HUDEP-2 (cell line): ENCODE results near the gene DIAPH3.

Source experiments
- DNase-seq, 76 experiments: peaks; one replicate each; lab custom pipeline; 2025; ENCODE audit not compliant: unreplicated experiment in 76 of 76; lab: John Stamatoyannopoulos, UW

Gene DIAPH3

DNA sequence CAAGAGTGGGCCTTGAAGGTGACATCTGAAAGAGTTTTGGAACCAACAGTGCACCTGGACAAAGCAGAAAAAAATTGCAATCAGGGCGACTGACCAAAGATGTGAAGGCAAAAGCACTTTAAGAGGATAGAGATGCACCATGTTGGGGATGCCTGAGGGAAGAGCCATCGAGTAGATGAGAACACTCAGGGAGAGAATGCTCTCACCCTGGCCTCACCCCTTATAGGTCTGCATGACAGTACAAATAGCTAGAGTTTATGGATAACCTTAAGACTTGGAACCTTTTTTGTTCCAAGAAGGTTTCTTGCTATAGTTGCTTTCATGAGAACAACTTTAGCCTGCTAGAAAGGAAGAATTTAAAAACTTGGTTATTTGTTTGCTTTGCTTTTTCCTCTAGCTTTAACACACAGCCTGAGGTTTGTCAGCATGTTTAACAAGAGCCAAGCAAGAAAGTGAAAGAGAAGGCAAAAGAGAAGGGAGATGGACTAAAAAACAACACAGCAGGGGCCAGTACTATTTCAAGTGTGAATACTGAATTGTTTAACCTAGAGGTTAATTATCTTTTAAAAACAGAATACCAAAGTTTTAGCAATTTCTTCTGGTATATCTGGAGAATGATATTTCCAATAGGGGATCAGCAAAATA lies 418.9 kb downstream of the DIAPH3 start:
- no peak for DNase-seq

DNA sequence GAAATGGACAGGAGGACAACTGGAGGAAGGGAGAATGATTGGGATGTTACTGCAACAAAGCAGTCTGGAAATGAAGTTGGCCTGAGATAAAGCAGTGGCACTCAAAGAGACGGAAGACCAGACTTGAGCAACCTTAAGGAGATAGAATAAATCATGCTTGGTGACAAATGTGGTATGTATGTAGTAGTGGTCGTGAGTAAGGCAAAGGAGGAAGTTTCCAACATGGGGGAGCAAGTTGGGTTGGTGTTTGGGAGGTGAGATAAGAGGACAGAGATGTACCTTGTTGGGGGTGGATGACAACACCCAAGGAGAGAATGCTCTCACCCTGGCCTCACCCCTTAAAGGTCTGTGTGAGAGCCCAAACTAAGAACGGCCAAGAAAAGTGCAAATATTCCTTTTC lies 420.5 kb downstream of the DIAPH3 start:
- no peak for DNase-seq

DNA sequence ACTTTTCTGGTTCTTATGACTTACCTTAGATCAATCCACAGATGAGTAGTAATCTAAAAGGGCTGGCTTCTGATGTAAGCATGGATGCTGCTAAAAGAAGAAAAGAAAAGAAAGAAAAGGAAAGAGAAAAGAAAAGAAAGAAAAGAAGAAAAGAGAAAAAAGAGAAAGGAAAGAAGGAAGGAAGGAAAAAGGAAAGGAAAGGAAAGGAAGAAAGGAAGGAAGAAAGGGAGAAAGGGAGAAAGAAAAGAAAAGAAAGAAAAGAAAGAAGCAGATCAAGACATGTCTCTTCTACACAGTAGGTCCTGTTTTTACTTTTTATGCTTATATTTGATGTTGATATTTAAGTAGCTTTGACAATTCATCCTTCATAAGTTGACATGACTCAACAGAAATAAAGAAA lies 421.3 kb downstream of the DIAPH3 start:
- no peak for DNase-seq

DNA sequence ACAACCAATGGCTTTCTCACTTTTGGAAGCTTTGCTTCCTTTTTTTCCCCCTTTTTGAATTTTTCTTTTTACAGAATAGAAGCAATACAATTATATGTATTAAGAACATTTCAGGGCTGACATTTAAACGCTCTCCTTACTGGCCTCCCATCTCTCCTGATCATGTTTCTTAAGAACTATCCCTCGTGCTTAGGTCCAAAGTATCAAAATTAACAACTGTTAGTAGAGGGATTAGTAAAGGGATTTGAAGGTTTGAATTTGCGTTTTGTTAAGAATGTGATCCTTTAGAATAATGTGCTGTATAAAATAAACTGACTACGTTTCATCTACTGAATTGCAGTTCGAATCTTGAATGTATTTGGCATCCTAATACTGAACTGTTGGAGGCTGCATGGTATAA lies 424.8 kb downstream of the DIAPH3 start:
- DNase-seq = no peak

DNA sequence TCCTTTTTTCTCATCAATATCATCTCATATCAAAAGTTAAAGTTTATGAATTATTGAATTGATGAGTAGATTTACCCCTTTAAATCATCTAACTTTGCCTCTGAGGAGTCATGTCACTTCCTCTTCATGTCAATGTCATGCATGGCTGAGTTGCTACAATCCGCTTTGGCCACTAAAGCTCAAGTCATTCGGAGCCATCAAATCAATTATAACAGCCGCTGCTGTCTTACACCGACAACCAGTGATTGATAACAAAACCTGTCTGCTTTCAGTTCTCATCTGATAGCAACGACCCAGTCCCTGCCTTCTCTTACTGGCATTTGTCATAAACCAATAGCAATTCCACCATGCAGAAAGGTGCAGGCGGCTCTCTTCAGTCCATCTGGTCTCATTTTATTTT lies 429.3 kb downstream of the DIAPH3 start:
- peak in 1 of 76 experiments; percentile 6 for DNase-seq

DNA sequence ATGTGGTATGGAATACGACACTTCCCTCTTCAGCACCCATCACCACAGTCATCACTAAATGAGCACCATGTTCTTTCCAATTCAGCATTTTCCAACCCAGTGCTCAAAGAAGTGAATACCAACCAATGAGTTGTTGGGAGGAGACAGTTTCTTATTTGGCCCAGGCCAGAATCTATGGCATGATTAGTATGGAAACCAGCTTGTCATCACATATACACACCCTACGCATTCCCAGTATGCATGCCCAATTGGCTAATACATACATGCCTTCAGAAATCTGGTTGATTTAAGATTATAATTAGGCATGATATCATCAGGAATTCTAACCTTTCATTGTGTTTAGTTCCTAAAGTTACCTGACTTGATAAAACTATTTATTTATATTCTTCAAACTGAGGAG lies 430.0 kb downstream of the DIAPH3 start:
- DNase-seq = no peak

DNA sequence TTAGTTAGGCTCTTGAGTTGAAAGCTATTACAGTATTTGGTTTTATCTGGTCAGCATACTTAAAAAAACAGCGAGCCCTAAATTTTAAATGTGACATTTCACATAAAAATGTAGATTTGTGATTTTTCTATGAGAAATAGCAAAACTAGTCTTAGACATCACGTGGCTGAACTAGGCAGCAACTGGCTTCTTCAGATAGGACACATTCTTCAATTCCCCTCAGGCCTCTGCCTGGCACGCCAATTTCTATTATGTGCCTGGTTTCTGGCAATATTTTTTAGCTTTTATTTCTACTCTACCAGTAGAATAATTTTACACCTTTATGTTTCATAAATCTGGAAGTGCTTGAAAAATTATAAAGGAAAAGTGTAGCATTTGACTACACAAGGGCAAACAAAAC lies 433.7 kb downstream of the DIAPH3 start:
- no peak for DNase-seq

DNA sequence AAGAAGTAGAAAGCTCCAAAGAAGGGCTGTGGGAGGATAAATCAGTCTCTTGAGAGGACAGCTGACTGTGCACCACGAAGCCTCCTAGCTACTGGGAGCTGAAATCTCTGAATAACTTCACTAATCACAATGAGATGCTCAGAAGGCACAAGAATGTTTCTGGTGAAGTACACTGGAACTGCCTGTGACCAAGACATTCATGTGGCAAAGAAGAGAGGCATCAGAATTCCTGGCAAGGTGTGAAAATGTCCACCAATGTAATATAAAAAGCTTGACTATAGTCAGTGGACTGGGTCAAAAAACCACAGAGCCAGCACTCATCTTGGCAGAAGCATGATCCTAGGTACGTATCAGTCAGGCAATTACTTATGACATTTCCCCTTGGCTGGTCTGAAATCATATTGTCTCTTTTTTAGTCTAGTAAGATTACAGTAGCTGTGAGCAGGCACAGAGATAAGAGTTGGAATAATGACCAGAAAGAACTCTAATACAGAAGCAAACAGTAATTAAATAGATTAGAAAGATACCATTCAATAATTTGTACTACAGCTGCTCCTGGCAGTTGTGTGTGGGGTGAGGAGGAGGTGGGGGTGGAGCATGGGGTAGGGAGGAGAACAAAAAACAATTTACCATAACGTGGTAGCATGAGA lies 434.7 kb downstream of the DIAPH3 start:
- DNase-seq = no peak

DNA sequence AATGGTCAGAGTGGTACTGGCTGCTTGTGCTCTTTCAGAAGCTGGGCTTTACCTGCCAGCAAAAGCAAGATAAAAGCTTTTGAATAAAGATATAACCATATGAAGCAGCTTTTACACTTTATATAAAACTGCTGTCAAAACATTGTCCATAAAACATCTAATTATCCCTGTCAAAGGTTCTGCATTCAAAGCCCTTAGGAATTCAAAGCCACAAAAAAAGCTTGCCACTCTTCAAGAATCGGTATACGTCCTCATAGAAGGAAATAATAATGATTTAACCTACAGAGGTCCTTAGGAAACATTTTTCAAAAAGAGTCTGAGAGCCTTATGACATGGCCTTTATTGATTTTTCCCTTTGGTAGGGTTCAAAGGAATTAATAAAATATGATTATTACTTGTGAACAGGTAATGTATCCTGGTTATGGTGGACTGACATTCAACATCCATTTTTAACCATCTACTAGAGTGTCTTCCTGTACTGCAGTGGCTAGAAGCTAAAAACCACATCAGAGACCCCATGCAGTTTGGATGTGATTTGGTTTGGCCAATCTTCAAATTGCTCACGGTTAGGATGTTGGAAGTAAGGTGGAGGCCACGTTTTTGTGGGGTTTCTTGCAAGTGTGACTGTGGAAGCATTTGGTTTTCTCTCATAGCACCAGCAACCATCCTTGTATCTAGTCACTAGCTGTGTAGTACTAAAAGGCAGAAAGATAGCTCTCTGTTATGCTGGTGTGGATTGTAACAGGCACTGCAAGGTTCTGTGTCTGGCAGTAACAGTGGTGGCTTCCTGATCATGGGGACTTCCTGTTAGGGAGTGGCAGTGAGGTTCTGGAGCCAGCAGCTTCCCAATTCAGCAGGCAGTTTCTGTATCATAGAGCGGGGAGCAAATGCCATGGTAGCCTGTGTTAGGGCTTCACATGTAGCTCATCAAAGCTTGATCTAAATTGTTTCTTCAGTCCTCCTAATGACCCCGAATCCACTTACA lies 441.5 kb downstream of the DIAPH3 start:
- no peak for DNase-seq

DNA sequence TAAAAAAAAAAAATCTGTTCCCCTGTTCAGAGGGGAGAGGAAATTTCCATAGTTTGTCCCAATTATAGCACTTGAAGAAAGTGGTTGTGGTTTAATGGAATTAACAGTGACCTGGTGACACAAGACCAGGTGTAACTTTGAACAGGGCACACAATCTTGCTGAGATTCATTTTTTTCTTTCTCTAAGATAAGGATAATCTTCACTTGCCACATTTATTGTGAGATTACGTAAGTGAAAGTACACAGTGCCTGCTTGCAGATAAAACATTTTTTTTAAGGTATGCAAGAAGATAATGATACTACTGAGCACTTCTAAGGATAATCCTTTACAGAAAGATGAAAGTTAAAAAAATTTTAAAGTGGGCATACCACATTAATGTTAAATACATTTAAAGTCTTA lies 448.1 kb downstream of the DIAPH3 start:
- no peak for DNase-seq

DNA sequence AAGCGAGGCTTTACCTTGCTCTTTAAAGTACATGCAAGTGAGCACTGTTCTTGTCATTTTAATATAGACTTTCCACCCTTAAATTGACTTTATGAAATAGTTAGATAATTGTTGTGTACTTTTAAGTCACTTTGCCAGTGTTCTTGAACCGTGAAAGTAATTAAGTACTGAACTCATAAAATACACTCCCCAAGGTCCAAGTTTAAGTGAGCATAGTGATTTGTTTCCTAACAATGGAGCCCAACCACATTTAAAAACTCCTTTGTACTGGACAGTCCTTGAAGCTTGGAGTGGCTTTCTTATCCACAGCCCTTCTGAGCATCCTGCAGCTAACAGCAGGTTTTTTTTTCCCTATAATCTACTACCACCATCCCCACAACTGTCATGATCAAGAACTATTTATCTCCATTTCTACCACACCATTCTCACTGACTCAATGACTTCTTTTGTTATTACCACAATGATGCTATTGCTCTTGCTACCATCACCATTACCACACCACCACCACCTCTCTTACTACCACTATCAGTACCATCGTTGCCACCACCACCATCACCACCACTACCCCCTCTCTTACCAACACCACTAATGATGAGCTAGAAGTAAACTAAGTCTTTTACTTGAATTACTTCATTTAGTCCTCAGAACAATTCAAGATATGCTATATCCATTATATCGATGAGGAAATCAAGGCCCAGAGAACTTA lies 452.6 kb downstream of the DIAPH3 start:
- DNase-seq = no peak

DNA sequence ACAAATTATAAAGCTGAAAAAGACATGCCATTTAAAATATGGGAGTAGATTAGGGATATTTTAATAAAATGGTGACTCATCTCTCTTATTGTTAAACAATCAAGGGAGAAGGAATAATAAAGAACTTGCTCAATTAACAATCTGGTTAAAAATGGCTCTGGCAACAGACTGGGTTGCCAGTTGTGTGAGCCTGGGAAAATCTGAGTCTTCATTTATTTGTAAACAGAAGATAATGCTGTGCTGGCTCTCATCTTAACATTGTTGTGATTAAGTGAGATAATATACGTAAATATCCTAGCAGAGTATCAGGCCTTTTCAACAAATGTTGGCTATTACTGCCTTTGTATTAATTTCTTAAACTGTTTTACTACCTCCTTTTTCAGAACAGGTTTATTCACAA lies 453.3 kb downstream of the DIAPH3 start:
- no peak for DNase-seq

DNA sequence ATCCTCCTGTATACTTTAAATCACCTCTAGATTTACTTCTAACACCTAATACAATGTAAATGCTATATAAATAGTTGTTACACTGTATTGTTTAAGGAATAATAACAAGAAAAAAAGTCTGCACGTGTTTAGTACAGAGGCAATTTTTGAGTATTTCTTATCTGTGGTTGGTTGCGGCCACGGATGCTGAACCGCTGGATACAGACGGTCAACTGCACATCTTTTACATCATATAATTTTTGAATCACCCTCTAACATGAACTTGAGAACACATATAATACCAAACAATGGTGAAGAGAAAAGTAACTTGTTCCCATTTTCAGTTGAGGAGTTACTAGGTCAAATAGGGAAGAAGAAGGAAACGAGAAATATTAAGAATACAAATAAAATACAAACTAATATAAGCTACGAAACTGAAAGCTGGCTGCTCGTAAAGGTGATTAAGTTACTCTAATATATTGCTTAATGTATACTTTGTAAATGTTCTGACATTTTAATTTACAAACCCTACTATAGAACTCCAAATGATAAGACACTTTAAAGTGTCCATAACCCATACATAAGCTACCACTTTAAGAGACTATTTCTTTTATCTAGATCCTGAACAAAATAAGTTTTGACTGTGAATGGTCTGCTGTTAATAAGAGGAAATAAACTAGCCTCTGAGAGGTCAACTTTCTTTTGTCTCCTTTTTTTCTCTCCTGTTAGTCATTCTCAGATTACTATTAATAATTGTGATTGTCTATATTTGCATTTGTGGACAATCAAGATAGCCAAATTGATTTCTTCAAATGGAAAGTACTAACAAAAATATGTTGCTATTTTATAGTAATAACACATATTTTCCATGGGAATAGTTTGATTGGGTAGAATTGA lies 457.4 kb downstream of the DIAPH3 start:
- no peak for DNase-seq

DNA sequence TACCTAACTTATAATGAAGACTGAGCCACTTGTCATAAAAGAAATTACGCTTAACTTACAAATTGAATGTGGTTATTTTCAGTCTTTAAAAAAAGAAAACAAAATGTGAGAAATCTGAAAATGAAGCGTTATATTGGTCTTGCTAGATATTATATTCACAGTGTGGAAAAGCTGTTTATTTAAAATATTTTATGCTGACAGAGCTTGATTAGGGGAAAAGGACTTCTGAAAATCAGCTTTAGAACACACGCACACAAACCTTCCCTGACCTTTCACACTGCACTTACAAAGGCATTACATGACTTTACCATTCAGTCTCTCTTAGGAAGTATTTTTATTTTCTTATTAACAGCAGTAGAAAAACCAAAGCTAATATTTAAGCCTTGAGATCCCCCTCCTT lies 461.5 kb downstream of the DIAPH3 start:
- DNase-seq = no peak

DNA sequence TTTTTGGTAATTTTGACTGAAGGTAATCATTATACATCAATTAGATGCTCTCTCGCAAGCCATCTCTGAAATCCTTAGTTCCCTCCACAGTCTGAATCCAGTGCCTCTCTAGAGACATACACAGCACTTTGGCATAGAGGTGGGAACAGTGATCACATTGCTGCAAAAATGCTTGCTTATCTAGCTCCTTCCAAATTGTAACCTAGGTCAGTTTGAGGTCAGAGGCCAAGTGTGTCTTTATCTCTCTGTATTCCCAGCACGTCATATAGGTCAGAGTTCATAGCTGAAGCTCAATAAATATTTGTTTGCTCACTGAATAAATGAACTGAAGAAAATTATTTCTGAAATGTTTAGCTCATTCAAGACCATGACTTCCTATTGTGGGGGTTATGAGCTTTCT lies 462.5 kb downstream of the DIAPH3 start:
- DNase-seq = no peak

DNA sequence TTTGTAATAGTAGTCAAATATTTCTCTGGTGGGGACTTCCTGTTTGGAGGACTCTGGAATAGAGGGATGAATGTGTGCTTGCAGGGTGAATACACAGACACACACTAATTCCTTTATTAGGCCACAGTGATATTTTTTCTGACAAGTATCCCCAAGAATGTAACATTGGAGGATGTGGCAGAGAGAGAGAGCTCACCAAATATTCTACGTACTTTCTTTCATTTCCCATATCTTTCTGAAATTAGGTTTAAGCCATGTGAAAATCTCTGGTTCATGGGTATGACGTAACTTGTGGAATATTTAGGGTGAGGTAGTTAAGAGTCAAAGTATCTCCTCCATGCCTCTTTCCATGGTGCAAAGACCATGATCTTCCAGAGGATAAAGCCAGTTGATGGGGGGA lies 463.4 kb downstream of the DIAPH3 start:
- DNase-seq = no peak

DNA sequence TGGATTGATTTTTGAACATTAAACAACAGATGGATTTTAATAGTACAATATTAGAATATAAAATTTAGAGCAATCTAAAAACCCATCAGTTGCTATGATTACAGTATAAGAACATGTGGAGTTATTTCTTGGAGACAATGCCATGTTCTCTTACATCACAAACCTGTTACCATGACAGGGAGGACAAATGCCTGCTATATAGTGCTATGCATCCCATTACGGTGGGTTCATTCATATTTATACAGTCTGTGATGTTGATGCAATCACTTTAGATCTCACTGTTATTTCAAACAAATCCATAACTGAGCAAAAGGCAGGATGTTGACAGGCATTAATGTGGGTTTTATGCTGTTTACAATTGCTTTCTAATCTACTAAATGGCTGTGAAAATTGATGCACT lies 467.5 kb downstream of the DIAPH3 start:
- DNase-seq = no peak

DNA sequence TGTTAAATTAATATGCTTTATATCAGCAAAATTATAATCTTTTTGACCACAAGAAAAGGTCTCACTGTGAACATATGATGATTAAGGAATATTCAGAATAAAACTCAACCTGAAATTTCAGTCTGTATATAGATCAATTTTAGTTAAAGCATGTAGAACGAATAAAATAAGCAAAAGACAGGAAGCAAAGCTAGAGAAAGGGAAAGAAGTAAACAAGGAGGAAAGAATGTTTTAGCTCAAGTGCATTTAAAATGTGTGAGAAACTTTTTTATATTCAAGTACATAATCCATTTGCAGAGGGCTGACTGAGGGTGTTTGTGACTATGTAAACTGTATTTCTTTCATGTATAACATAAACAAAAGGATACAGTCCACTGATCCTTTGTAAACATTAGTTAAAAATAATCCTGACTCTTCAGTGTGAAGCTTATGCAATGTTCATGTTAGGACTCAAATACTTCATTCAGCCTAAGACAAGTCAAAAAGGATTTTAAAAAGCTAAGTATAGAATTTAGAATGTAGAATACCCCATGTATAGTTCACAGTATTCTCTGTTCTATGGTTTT lies 472.1 kb downstream of the DIAPH3 start:
- no peak for DNase-seq

DNA sequence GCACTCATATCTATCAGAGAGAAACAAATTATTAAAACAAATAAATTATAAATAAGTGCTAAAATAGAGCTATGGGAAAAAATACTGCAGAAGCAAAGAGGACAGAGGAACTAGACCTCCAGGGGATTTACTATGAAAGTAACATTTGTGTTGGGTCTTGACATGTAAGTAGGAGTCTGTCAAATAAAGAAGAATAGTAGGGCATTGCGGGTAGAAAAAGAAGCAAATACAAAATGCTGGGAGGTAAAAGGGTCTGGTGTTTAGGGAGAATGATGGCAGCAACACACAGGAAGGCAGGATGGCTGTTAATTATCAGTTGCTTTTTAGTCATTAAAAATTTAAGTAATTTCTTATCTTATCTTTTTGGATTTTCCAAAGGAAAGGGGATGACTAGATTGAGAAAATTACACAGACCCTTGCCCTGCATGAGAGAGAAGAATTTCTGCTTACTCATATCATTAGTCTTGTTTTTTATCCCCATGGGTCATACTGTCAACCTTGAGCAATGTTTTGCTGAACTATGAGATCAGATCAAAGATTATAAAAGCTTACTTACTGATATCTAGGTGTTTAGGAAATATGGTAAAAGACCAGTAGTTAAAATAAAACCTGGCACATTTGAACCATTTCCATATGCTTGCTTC lies 472.7 kb downstream of the DIAPH3 start:
- no peak for DNase-seq
